KOPT-K1 (cell line): ENCODE results near the gene MCHR1.
A peak's percentile ranks its signal among the peaks of the same experiment; 100 is the strongest.

ENCODE experiments used
- H3K27ac ChIP-seq: fragments of 200-600 bp; sonication (generic); 2 replicates; pipeline ENCODE4 v1.5.1; 2016; ENCODE audit warnings: antibody characterized with exemption, mild to moderate bottlenecking, low read depth, low read length; ENCODE audit not compliant: poor library complexity, severe bottlenecking
- H3K36me3 ChIP-seq: fragments of 200-600 bp; sonication (generic); 2 replicates; pipeline ENCODE4 v1.5.1; 2017; ENCODE audit warnings: antibody characterized with exemption, mild to moderate bottlenecking, low read length, moderate library complexity; ENCODE audit not compliant: insufficient read depth
- H3K9me3 ChIP-seq: fragments of 200-600 bp; sonication (generic); 2 replicates; pipeline ENCODE4 v1.5.1; 2017; ENCODE audit warnings: antibody characterized with exemption, low read length, mild to moderate bottlenecking; ENCODE audit not compliant: insufficient read depth, poor library complexity, severe bottlenecking

The MCHR1 gene

DNA sequence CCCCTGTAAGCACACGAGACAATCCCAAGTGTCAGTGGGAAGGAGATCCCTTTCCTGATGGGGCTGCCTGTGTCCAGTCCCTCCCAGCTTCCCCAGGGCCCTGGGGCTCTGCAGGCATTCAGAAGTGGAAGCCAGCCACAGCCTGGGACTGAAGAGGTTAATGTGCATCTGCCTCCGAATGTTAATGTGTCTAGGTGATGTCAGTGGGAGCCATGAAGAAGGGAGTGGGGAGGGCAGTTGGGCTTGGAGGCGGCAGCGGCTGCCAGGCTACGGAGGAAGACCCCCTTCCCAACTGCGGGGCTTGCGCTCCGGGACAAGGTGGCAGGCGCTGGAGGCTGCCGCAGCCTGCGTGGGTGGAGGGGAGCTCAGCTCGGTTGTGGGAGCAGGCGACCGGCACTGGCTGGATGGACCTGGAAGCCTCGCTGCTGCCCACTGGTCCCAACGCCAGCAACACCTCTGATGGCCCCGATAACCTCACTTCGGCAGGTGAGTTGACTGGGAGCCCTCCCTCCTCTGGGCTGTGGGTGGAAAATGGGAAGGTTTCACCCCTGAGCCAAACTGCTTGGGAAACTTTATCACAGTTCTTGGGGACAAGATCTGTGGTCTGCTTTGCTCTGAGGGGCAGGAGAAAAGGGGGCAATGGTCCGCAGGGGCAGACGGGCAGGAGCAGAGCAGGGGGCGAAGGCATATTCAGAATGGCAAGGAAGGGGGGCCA, at the start of gene MCHR1:
MCHR1 (plus strand) TSS at position 236 of the 715 bp plus-strand sequence; CDS start at position 405, 169 bp downstream.
- Histone ChIP-seq H3K9me3 (no peaks in the 10 kb centered on the region), H3K27ac (no peak within 1 kb of the TSS), H3K36me3 (no peaks in the 10 kb centered on the region)

DNA sequence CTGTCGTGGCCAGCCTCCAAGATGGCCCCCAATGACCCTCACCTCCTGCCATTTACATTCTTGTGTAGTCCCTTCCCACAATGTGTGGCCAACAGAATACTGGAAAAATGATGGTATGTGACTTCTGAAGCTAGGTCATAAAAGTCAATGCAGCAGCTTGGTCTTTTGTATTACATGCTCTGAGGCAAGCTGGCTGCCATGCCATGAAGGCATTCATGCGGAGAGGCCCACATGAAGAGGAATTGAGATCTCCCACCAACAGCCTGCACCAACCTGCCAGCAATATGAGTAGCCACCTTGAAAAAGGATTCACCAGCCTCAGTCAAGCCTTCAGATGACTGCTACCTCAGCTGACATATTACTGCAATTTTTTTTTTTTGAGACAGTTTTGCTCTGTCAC, 47.4 kb upstream of the MCHR1 start:
- Histone ChIP-seq H3K9me3 (no peaks in the 10 kb centered on the region), H3K27ac (no peak overlapping the region), H3K36me3 (no peaks in the 10 kb centered on the region)

DNA sequence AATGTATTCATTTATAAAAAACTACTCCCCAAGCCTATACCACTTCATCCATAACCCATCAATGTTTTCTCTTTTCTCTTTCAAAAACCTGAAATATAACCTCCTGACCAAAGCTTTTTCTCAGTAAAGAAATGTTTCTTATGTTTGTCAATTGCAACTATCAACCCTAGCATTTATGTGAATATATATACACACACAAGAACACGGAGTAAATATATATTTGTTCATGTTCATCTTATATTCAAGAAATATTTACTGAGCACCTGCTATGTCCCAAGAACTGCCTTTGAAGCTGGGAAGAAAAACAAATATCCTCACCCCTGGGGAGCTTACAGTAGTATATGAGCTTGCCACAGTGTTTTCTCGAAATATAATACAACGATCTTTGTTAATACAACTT, 46.2 kb upstream of the MCHR1 start:
- H3K27ac ChIP-seq, result no peak overlapping the region
- H3K36me3 ChIP-seq, result no peaks in the 10 kb centered on the region

DNA sequence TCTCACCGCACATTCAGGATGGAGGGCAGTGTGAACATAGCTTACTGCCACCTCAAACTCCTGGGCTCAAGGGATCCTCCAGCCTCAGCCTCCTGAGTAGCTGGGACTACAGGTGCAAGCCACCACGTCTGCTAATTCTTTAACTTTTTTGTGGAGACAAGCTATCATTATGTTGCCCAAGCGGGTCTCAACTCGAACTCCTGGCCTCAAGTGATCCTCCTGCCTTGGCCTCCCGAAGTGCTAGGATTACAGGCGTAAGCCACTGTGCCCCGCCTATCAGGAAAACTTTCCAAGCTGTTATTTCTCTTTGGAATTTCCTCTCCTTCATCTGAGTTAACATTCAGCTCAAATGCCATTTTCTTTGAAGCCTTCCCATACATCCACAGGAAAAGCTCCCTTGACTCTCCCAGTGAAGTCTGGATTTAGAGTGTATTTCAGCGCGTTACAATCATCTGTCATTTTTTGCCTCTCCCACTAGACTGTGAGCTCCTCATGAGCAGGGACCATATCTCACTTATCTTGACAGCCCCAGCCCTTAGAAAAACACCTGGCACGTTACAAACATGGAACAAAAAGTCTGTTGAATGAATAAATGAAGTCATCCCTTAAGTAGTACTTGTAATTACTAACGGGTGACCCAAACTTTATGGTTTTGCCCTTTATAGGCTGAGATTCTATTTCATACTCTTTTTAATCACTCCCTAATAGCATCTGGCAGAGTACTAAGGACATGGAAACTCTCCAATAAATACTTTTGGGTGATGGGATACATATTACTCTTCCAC, 45.0 kb upstream of the MCHR1 start:
- no peaks in the 10 kb centered on the region for H3K9me3 ChIP-seq
- H3K27ac ChIP-seq, result no peak overlapping the region
- H3K36me3 ChIP-seq, result no peaks in the 10 kb centered on the region

More for the DNA sequence above, 46.2 kb upstream of the MCHR1 start:
- H3K9me3 ChIP-seq, result no peaks in the 10 kb centered on the region

DNA sequence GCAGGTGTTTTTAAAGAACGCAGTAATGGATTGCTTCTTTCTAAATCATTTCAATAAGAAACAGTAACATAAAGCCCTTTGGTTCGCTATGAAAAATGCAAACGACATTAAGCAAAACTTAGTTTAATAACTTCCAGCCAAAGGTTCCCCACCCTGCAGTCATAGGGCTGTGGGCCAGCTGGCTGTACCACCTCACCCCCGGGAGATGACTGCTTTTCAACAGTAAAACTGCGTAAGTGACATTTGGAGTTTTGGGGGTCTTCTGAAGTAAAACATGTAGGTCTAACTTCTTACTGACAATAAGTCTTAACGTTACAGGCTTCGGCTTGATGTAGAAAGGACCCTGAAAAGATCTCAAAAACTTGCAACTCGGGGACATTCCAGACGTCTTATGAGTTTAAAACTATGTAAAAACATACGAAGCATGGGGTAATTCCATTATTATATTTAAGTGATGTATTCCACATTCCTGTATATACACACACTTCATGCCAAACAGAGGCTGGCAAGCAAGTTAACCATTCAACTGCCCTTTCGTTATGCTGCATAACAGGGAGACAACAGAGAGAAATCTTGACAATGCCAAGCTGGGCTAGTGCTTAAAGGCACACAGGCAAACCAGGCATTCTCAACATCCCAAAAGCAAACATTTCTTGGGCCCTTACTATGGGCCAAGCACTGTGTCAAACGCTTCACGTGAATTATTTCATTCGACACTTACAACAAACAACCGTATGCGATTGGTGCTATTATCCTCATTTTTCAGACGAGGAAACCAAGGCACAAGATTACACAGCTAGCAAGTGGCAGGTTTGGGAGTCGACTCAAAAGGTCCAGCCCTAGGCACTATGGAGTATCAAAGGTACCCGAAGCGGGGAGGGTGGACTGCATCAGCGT, 44.0 kb upstream of the MCHR1 start:
- Histone ChIP-seq H3K27ac (peak overlapping the region; percentile 67), H3K9me3 (no peaks in the 10 kb centered on the region)

GRCh38 chr22:40635940-40636379, 43.3 kb upstream of the MCHR1 start:
- Histone ChIP-seq H3K27ac (peak overlapping the region; percentile 67), H3K9me3 (no peaks in the 10 kb centered on the region), H3K36me3 (no peaks in the 10 kb centered on the region)

More for the DNA sequence above, 44.0 kb upstream of the MCHR1 start:
- no peaks in the 10 kb centered on the region for H3K36me3 ChIP-seq

DNA sequence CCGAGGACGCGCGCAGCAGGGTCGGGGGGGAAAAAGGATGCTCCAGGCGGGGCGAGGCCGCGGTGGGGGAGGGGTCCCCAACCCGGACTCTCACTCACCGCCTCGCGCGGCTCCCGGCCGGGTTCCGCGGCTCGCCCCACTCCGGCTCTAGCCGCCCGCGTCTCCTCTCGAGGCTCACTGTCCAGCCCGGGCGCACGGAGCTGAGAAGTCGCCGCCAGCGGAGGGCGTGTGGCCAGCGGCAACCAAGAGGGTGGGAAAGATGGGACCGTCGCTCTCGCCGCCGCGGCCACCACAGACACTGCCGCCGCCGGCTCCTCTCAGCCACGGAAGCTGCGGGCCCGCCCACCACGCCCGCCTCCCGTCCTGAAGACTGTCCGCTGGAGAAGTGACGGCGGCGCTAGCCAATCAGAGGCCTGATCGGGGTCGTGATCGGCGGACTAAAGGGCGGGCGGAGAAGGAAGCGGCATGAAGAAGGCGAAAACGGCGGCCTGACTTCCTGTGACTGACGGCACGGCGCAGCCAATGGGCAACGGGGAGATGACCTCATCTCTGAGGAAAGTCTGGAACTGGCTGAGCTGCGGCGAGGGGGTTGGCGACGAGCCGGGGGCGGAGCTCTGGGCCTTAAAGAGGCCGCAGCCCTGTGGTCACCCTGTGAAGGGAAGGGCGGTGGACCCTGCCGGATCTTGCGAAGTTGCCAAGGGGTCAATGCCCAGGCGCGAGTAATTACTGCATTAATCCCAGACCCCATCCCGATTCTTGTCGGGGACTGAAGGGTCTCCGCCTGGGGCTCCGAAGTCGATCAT, 42.7 kb upstream of the MCHR1 start, which contains the start of gene MRTFA:
MRTFA (minus strand) TSS at position 340 of the 803 bp plus-strand sequence.
- no peaks in the 10 kb centered on the region for H3K36me3 ChIP-seq
- H3K9me3 ChIP-seq, result no peaks in the 10 kb centered on the region
- peak within 1 kb of the TSS; percentile 67 for H3K27ac ChIP-seq

DNA sequence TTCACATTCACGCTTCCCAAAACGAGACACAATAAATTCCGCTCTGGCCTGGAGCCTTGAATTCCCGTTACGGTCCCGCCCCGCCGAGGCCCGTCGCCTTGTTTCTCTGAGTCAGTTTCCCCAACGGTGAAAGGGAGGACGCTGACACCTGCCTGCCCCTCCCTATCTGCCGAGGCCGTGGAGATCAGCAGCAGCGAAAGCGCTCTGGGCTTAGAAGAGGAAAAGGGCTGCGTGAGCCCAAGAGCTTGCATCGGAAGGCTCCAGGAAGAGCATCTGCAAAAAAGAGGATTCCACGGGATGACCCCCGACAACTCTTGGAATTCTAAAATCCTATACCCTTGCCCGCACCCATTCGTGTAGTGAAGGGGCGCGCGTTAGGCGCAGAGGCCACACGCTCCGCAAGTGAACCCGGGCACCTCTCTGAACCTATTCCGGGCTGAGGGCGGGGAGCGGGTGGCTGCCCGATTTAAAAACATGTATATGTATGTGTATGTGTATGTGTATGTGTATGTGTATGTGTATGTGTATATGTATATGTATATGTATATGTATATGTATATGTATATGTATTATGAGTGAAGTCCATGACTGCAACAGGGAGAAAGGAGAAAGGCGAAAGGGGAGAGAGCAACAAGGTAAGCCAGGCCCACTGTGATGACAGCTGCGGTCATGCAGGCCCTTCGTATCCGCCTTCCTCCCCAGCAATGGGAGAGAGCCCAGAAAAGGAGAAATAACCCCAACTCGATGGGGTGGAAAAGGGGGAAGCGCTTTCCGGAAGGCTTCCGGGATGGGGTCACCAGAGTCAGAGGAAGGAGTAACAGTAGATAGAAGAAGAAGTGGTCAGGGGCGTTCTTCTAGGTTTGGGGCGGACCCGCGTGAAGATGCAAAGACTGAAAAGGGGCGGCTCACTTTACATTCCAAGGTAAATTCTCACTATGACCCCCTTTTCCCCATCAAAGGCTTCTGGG, 41.8 kb upstream of the MCHR1 start:
- Histone ChIP-seq H3K9me3 (no peaks in the 10 kb centered on the region), H3K27ac (peak overlapping the region; percentile 67), H3K36me3 (no peaks in the 10 kb centered on the region)

GRCh38 chr22:40638261-40638660, 41.0 kb upstream of the MCHR1 start:
- no peaks in the 10 kb centered on the region for H3K9me3 ChIP-seq
- H3K36me3 ChIP-seq, result no peaks in the 10 kb centered on the region
- H3K27ac ChIP-seq, result no peak overlapping the region

DNA sequence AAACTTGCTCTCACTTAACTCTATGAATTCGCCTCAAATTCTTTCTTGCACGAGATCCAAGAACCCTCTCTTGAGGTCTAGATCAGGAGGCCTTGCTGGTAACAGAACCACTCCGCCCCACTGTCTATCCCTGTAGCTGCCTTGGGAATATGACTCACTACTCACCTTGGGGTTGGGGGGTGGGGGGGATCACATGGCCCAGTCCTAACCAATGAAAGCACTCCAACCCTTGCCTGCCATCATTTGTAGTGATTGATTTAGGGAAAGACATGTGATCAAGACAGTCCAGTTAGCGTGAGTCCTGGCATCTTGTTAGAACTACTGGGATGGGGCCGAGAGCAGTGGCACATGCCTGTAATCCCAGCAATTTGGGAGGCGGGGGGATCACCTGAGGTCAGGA, 38.0 kb upstream of the MCHR1 start:
- H3K27ac ChIP-seq, result no peak overlapping the region
- no peaks in the 10 kb centered on the region for H3K36me3 ChIP-seq
- H3K9me3 ChIP-seq, result no peaks in the 10 kb centered on the region

- Histone ChIP-seq H3K9me3 (no peaks in the 10 kb centered on the region), H3K27ac (no peak overlapping the region), H3K36me3 (no peaks in the 10 kb centered on the region)
Measured at GRCh38 chr22:40642316-40642715, 37.0 kb upstream of the MCHR1 start.

- no peaks in the 10 kb centered on the region for H3K36me3 ChIP-seq
- no peaks in the 10 kb centered on the region for H3K9me3 ChIP-seq
- no peak overlapping the region for H3K27ac ChIP-seq
Measured at GRCh38 chr22:40645579-40646197, 33.6 kb upstream of the MCHR1 start.

DNA sequence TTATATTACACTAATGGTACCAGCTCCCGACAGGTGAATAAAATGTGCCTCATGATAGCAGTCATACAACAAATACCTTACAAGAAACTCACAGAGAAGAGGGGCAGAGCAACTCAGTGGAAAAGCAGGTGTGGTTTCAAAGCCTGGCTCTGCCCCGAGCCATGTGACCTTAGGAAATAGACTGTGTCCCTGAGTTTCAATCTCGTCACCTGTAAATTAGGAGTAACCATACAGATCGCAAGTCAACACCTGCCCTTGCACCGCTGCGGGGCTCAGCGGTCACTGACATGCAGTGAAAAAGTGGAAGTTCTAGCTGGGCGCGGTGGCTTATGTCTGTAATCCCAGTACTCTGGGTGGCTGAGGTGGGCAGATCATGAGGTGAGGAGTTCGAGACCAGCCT, 30.9 kb upstream of the MCHR1 start:
- no peaks in the 10 kb centered on the region for H3K36me3 ChIP-seq
- no peak overlapping the region for H3K27ac ChIP-seq
- no peaks in the 10 kb centered on the region for H3K9me3 ChIP-seq
